Esophagus mucosa (tissue), 1 donor: ENCODE data around the gene TST. TPM values are rescaled to one million over a fixed set of nuclear protein-coding genes. Genes with fewer than 3 reads are reported as not detected.

Experiments
- ATAC-seq: fragments of 200-7000 bp; cut with Tn5 transposase; one replicate; pipeline ENCODE4 v1.9.1; 2020
- total RNA-seq: library from RNA; stranded (reverse); gene quantifications from one replicate; pipeline ENCODE4 v1.2.4, GENCODE V29; 2023
- donor health status: DM: yes; HTN: yes; CAD: no.

TST gene
- total RNA-seq, 1 donor from 2014 or later, result 83.2 TPM

- ATAC-seq, result peak; percentile 24
These were observed 34.2 kb upstream of the TST start for GRCh38 chr22:37053310-37054055.

GRCh38 chr22:37052386-37053309 lies 33.4 kb upstream of the TST start:
- no peak for ATAC-seq

GRCh38 chr22:37051391-37052385 lies 32.4 kb upstream of the TST start, which contains the start of gene KCTD17:
Gene KCTD17, plus strand, starts transcription at chr22:37051742. Its CDS starts 19 bp downstream, at chr22:37051761.
- ATAC-seq, result peak; percentile 60

- no peak for ATAC-seq
These were observed 31.7 kb upstream of the TST start for GRCh38 chr22:37050913-37051312.

GRCh38 chr22:37049224-37049623 lies 30.0 kb upstream of the TST start:
- no peak for ATAC-seq

- ATAC-seq, result no peak
These were observed 28.9 kb upstream of the TST start for GRCh38 chr22:37048133-37048532.

GRCh38 chr22:37047006-37047405 lies 27.8 kb upstream of the TST start:
- ATAC-seq, result no peak

- ATAC-seq, result no peak
These were observed 27.3 kb upstream of the TST start for GRCh38 chr22:37046589-37046988.

GRCh38 chr22:37045958-37046357 lies 26.7 kb upstream of the TST start:
- no peak for ATAC-seq

- peak; percentile 15 for ATAC-seq
These were observed 25.7 kb upstream of the TST start for GRCh38 chr22:37044634-37045625.

- ATAC-seq, result peak; percentile 86
These were observed 24.7 kb upstream of the TST start for GRCh38 chr22:37043828-37044538.

GRCh38 chr22:37043209-37043827 lies 24.1 kb upstream of the TST start:
- no peak for ATAC-seq

- no peak for ATAC-seq
These were observed 20.2 kb upstream of the TST start for GRCh38 chr22:37039466-37039865.

GRCh38 chr22:37037669-37038068 lies 18.4 kb upstream of the TST start:
- ATAC-seq, result no peak

- ATAC-seq, result no peak
These were observed 17.6 kb upstream of the TST start for GRCh38 chr22:37036655-37037377.

GRCh38 chr22:37033605-37034430 lies 14.6 kb upstream of the TST start:
- no peak for ATAC-seq

- peak; percentile 91 for ATAC-seq
These were observed 13.6 kb upstream of the TST start for GRCh38 chr22:37032535-37033460.
